K562 (cell line): ENCODE results near the gene ZMAT1. TPM values are rescaled to one million over a fixed set of nuclear protein-coding genes. Genes with fewer than 3 reads are reported as not detected.

ENCODE experiments used
- ATAC-seq: fragments of 200-7000 bp; cut with Tn5 transposase; 3 replicates; pipeline ENCODE4 v1.9.1; 2020; ENCODE audit warnings: moderate library complexity
- BruUV-seq: library from RNA; stranded (reverse); fragments of 400-500 nt; replicated peaks from 2 replicates; lab custom pipeline; 2021; lab: Mats Ljungman, UMichigan
- CTCF ChIA-PET: fragments of 300-600 bp; formaldehyde crosslinking; extraction: SDS; loops from one replicate; lab custom pipeline; 2021; ENCODE audit warnings: low intra/inter-chr PET ratio; lab: Yijun Ruan, JAX
- POLR2A ChIA-PET: fragments of 300-600, 350-650 bp; sonication (Branson Sonifier 250); formaldehyde crosslinking; extraction: SDS; loops from one replicate; lab custom pipeline; 2021; ENCODE audit warnings: antibody characterized with exemption, inconsistent platforms; lab: Yijun Ruan, JAX
- DNase-seq, 4 experiments: peaks; one replicate each; pipeline versions ENCODE4 v3.0.0 to v3.0.0-alpha.2; 2011 to 2018; ENCODE audit warnings: low spot score in 3 of 4, mixed read lengths in 3 of 4; ENCODE audit errors: extremely low read depth in 1 of 4
- FAIRE-seq: peaks from 2 replicates; lab custom pipeline; 2011; peaks lifted over from hg19 to GRCh38; lab: Jason Lieb, UNC
- H2AFZ ChIP-seq: 2 replicates; pipeline ENCODE4 v1.6.0; 2011; ENCODE audit warnings: low read depth, low read length, control low read depth, inconsistent platforms
- H3K27ac ChIP-seq: fragments of 200-600 bp; 3 replicates; pipeline ENCODE4 v1.8.0; 2011; ENCODE audit warnings: low read depth, mild to moderate bottlenecking, control low read depth, inconsistent platforms, low read length, moderate library complexity, mixed read lengths; ENCODE audit errors: extremely low read depth
- H3K27me3 ChIP-seq, 2 experiments: fragments of 300-600 bp in 1 of 2; 2 replicates in 1 of 2; 3 replicates in 1 of 2; pipeline versions ENCODE4 v1.6.0 to v1.8.0; 2011; ENCODE audit warnings: inconsistent platforms in 2 of 2, low read length in 2 of 2, mild to moderate bottlenecking in 1 of 2, mixed read lengths in 1 of 2, moderate library complexity in 1 of 2; ENCODE audit not compliant: control insufficient read depth in 2 of 2, insufficient read depth in 2 of 2
- H3K36me3 ChIP-seq: fragments of 300-600 bp; 3 replicates; pipeline ENCODE4 v1.8.0; 2011; ENCODE audit warnings: mild to moderate bottlenecking, low read length, inconsistent platforms; ENCODE audit not compliant: control insufficient read depth, insufficient read depth
- H3K4me1 ChIP-seq, 2 experiments: fragments of 200-600 bp in 1 of 2; replicated peaks in 1 of 2; 2 replicates in 1 of 2; 3 replicates in 1 of 2; pipeline versions ENCODE4 v1.5.1 to v1.8.0; 2011; ENCODE audit warnings: inconsistent platforms in 2 of 2, low read length in 2 of 2, mild to moderate bottlenecking in 1 of 2, mixed read lengths in 1 of 2, moderate library complexity in 1 of 2; ENCODE audit not compliant: control insufficient read depth in 2 of 2, insufficient read depth in 2 of 2
- H3K4me2 ChIP-seq: 2 replicates; pipeline ENCODE4 v1.6.1; 2011; ENCODE audit warnings: low read length, control low read depth, inconsistent platforms, mixed read lengths; ENCODE audit not compliant: insufficient read depth
- H3K4me3 ChIP-seq: fragments of 200-600 bp; sonication (generic), shearing (Covaris generic); 2 replicates; pipeline ENCODE4 v1.5.1; 2016; ENCODE audit warnings: control low read depth, inconsistent platforms
- H3K79me2 ChIP-seq: fragments of 200-600 bp; 3 replicates; pipeline ENCODE4 v1.8.0; 2011; ENCODE audit warnings: low read length, inconsistent platforms; ENCODE audit not compliant: control insufficient read depth, insufficient read depth
- H3K9ac ChIP-seq, 2 experiments: 2 replicates each; pipeline versions ENCODE4 v1.6.0 to v1.6.1; 2011; ENCODE audit warnings: low read depth in 2 of 2, low read length in 2 of 2, control low read depth in 1 of 2, inconsistent platforms in 1 of 2, mild to moderate bottlenecking in 1 of 2, mixed read lengths in 1 of 2; ENCODE audit not compliant: insufficient read depth in 1 of 2
- H3K9me1 ChIP-seq: one replicate; pipeline ENCODE4 v1.6.0; 2011; ENCODE audit warnings: inconsistent platforms, mild to moderate bottlenecking, low read length, moderate library complexity; ENCODE audit not compliant: control insufficient read depth, insufficient read depth
- H3K9me3 ChIP-seq: replicated peaks from 2 replicates; pipeline ENCODE4 v1.5.1; 2011; ENCODE audit warnings: low read depth, low read length, inconsistent platforms; ENCODE audit not compliant: control insufficient read depth, insufficient read depth
- H4K20me1 ChIP-seq: replicated peaks from 2 replicates; pipeline ENCODE4 v1.6.1; 2011; ENCODE audit warnings: low read length, inconsistent platforms, mixed read lengths; ENCODE audit not compliant: control insufficient read depth, insufficient read depth
- FOXJ3 ChIP-seq: sonication (generic); formaldehyde crosslinking; IDR thresholded peaks from 2 replicates; pipeline ENCODE4 v1.4.0; 2020; ENCODE audit warnings: mild to moderate bottlenecking, missing genetic modification reagents
- NR2F6 ChIP-seq: fragments of 450-650 bp; formaldehyde crosslinking; IDR thresholded peaks from 2 replicates; pipeline ENCODE4 v1.4.0; 2020; ENCODE audit warnings: mild to moderate bottlenecking
- TFAM ChIP-seq: fragments of 250-450 bp; sonication (Bioruptor Pico); conservative IDR thresholded peaks from 2 replicates; pipeline ENCODE4 v1.5.0; 2021; ENCODE audit warnings: mild to moderate bottlenecking, moderate library complexity
- WGBS: fragments of 100-300 bp; shearing (Covaris generic); methylation state at CpG from one replicate; pipeline ENCODE4 v1.1.6; 2016; ENCODE audit warnings: low coverage, mixed read lengths; ENCODE audit not compliant: insufficient coverage; ENCODE audit errors: missing lambda C conversion rate; 5-methylcytosine and 5-hydroxymethylcytosine counted together
- in situ Hi-C: fragments of 300-500 bp; cut with MboI; formaldehyde crosslinking; loops from 4 replicates; pipeline ENCODE4 v1.15.0; 2018; ENCODE audit warnings: inconsistent platforms, mixed read lengths
- intact Hi-C: fragments of 100-400 bp; cut with micrococcal nuclease; formaldehyde crosslinking; loops from 2 replicates; pipeline ENCODE4 v1.14.2; 2022
- polyA plus RNA-seq, 8 experiments: library from polyadenylated mRNA; depleted of rRNA in 4 of 8; stranded (reverse) in 5 of 8; unstranded in 3 of 8; fragments of >200 nt; fragmentation: Nextera tagmentation in 2 of 8; fragmentation: Illumina TruSeq in 1 of 8; extraction: Ambion mirVana in 2 of 8; extraction: Trizol in 1 of 8; gene quantifications; 2 replicates each; pipeline versions ENCODE4 v1.2.1 to v1.2.3, GENCODE V29; 2011 to 2014; ENCODE audit warnings: inconsistent platforms in 1 of 8, missing spikeins in 1 of 8
- total RNA-seq, 7 experiments: library from RNA; depleted of rRNA in 6 of 7; stranded (reverse); fragments of >200 nt in 6 of 7; fragmentation: Illumina TruSeq in 2 of 7; extraction: Trizol in 2 of 7; gene quantifications; 2 replicates each; pipeline versions ENCODE4 v1.2.1 to v1.2.3, GENCODE V29; 2011 to 2021; ENCODE audit warnings: low replicate concordance in 1 of 7
- TF ChIP-seq, protein P1 (sequence below): fragments of 450-650 bp; formaldehyde crosslinking; IDR thresholded peaks from 2 replicates; pipeline ENCODE4 v1.4.0; 2020; ENCODE audit warnings: mild to moderate bottlenecking
- TF ChIP-seq, protein P2 (sequence below): fragments of 450-650 bp; IDR thresholded peaks from 2 replicates; pipeline ENCODE4 v1.6.1; 2016; ENCODE audit warnings: low read depth

The ZMAT1 gene
- total and polyA plus RNA-seq, 9 of the 15 experiments (the other 6 are each of a cell fraction or from before 2014, with no cell fraction given): 0.03 to 0.05 (median 0.04) TPM; not detected in 3

DNA sequence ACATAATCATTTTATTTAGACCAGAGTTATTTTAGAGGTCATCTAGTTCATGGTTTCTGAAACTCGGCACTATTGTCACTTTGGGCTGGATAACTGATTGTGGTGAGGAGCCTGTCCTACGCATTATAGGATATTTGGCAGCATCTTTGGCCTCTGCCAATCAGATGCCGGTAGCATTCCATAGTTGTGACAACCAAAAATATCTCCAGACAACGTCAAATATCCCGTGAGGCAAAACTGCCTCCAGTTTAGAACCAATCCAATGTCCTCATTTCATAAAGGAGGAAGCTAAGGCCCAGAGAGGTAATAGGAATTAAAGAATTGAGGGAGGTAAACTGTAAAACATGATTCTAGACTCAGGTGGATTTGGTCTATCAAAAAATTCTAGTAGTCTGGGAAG, 6.1 kb downstream of the ZMAT1 start:
- TF ChIP-seq FOXJ3 (CRISPR knock-in tag) (no peak), NR2F6 (CRISPR knock-in tag) (no peak), TFAM (CRISPR knock-in tag) (no peak)
- TF ChIP-seq, protein P1, sequence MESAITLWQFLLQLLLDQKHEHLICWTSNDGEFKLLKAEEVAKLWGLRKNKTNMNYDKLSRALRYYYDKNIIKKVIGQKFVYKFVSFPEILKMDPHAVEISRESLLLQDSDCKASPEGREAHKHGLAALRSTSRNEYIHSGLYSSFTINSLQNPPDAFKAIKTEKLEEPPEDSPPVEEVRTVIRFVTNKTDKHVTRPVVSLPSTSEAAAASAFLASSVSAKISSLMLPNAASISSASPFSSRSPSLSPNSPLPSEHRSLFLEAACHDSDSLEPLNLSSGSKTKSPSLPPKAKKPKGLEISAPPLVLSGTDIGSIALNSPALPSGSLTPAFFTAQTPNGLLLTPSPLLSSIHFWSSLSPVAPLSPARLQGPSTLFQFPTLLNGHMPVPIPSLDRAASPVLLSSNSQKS: no peak
- Histone ChIP-seq H3K27me3 (no peaks in the 10 kb centered on the region), H3K36me3 (no peaks in the 10 kb centered on the region), H3K4me3 (no peak overlapping the region), H4K20me1 (no peaks in the 10 kb centered on the region), H3K9me3 (no peaks in the 10 kb centered on the region), H3K79me2 (no peaks in the 10 kb centered on the region), H3K9ac (no peak overlapping the region), H3K27ac (no peak overlapping the region), H3K4me2 (no peak overlapping the region), H3K9me1 (no peaks in the 10 kb centered on the region), H3K4me1 (no peaks in the 10 kb centered on the region), H2AFZ (no peak overlapping the region)
- ChIA-PET CTCF (no interaction called here), POLR2A (no interaction called here)
- FAIRE-seq (no peak), ATAC-seq (no peak), DNase-seq (no peak)
- 0% methylated on average over 5 of the region's 5 CpGs for WGBS
- no TSS peak for BruUV-seq
- in situ Hi-C loops: no loop called here
- intact Hi-C loops: no loop called here

DNA sequence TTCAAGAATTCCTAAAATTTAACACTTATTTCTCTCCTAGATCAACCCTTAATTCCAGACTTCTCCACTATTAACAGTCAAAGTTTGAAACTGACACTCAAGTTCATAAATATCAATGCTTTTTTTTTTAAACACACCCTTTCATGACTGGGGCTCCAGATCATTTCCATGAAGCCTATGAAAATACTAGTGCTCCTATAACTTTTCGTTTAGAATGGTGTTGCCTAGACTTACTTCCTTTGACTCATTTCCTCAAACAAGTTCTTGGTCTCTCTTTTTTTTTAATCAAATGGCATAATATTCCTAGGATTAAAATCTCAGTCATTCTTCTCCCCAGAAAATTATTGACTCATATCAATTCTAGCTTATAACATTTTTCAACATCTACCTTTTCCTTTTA, 13.1 kb downstream of the ZMAT1 start:
- H3K27ac ChIP-seq: no peak overlapping the region
- H3K9me3 ChIP-seq: no peaks in the 10 kb centered on the region
- no peak overlapping the region for H2AFZ ChIP-seq
- in situ Hi-C loops (no loop called here), intact Hi-C loops (no loop called here)
- no peaks in the 10 kb centered on the region for H3K79me2 ChIP-seq
- ATAC-seq: no peak
- CTCF ChIA-PET: interaction anchor here (0.6 kb wide), 1 partner anchor 145 kb away, joined by 3 read pairs; no protein-coding TSS in a partner anchor
- no peak overlapping the region for H3K9ac ChIP-seq
- H3K4me2 ChIP-seq: no peak overlapping the region
- H3K36me3 ChIP-seq: no peaks in the 10 kb centered on the region
- no peaks in the 10 kb centered on the region for H3K27me3 ChIP-seq
- H4K20me1 ChIP-seq: no peaks in the 10 kb centered on the region
- POLR2A ChIA-PET: no interaction called here
- TF ChIP-seq, protein P2, sequence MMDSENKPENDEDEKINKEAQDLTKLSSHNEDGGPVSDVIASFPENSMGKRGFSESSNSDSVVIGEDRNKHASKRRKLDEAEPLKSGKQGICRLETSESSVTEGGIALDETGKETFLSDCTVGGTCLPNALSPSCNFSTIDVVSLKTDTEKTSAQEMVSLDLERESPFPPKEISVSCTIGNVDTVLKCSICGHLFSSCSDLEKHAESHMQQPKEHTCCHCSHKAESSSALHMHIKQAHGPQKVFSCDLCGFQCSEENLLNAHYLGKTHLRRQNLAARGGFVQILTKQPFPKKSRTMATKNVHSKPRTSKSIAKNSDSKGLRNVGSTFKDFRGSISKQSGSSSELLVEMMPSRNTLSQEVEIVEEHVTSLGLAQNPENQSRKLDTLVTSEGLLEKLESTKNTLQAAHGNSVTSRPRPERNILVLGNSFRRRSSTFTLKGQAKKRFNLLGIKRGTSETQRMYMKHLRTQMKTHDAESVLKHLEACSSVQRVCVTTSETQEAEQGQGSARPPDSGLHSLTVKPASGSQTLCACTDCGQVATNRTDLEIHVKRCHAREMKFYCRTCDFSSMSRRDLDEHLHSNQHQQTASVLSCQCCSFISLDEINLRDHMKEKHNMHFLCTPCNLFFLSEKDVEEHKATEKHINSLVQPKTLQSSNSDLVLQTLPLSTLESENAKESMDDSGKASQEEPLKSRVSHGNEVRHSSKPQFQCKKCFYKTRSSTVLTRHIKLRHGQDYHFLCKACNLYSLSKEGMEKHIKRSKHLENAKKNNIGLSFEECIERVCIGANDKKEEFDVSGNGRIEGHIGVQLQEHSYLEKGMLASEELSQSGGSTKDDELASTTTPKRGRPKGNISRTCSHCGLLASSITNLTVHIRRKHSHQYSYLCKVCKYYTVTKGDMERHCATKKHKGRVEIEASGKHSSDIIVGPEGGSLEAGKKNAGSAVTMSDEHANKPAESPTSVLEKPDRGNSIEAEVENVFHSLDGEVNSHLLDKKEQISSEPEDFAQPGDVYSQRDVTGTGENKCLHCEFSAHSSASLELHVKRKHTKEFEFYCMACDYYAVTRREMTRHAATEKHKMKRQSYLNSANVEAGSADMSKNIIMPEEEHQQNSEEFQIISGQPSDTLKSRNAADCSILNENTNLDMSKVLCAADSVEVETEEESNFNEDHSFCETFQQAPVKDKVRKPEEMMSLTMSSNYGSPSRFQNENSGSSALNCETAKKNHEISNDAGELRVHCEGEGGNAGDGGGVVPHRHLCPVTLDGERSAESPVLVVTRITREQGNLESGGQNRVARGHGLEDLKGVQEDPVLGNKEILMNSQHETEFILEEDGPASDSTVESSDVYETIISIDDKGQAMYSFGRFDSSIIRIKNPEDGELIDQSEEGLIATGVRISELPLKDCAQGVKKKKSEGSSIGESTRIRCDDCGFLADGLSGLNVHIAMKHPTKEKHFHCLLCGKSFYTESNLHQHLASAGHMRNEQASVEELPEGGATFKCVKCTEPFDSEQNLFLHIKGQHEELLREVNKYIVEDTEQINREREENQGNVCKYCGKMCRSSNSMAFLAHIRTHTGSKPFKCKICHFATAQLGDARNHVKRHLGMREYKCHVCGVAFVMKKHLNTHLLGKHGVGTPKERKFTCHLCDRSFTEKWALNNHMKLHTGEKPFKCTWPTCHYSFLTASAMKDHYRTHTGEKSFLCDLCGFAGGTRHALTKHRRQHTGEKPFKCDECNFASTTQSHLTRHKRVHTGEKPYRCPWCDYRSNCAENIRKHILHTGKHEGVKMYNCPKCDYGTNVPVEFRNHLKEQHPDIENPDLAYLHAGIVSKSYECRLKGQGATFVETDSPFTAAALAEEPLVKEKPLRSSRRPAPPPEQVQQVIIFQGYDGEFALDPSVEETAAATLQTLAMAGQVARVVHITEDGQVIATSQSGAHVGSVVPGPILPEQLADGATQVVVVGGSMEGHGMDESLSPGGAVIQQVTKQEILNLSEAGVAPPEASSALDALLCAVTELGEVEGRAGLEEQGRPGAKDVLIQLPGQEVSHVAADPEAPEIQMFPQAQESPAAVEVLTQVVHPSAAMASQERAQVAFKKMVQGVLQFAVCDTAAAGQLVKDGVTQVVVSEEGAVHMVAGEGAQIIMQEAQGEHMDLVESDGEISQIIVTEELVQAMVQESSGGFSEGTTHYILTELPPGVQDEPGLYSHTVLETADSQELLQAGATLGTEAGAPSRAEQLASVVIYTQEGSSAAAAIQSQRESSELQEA: no peak
- H3K9me1 ChIP-seq: no peaks in the 10 kb centered on the region
- no peaks in the 10 kb centered on the region for H3K4me1 ChIP-seq
- WGBS: 0% methylated on average over 1 of the region's 1 CpG
- BruUV-seq: no TSS peak
- DNase-seq: no peak
- no peak overlapping the region for H3K4me3 ChIP-seq
- no peak for FAIRE-seq
